Cardiac muscle cell (in vitro differentiated cells and primary cell): Measurements from ENCODE around the gene TREML1. TPM values are rescaled to one million over a fixed set of nuclear protein-coding genes. Genes with fewer than 3 reads are reported as not detected.
A peak's percentile ranks its signal among the peaks of the same experiment; 100 is the strongest.

Source experiments
- DNase-seq, 2 donors: peaks; one replicate each; pipeline versions ENCODE4 v3.0.0 to v3.0.0-alpha.2; 2010 to 2017; ENCODE audit warnings: low read depth in 1 of 2, low spot score in 1 of 2
- H3K27ac ChIP-seq: fragments of 200-600 bp; sonication (generic); 2 replicates; pipeline ENCODE4 v1.5.1; 2016
- H3K27me3 ChIP-seq: fragments of 200-600 bp; sonication (generic); 2 replicates; pipeline ENCODE4 v1.6.0; 2016; ENCODE audit warnings: control low read depth
- H3K36me3 ChIP-seq: fragments of 200-600 bp; sonication (generic); 2 replicates; pipeline ENCODE4 v1.5.1; 2016; ENCODE audit warnings: control low read depth
- H3K4me1 ChIP-seq: fragments of 200-600 bp; sonication (generic); 2 replicates; pipeline ENCODE4 v1.8.1; 2017; ENCODE audit warnings: low read depth, mild to moderate bottlenecking, mixed run types
- H3K4me3 ChIP-seq: fragments of 200-600 bp; sonication (generic); 2 replicates; pipeline ENCODE4 v1.5.1; 2016; ENCODE audit warnings: mild to moderate bottlenecking
- H3K9me3 ChIP-seq: fragments of 200-600 bp; sonication (generic); 2 replicates; pipeline ENCODE4 v1.5.1; 2017; ENCODE audit warnings: low read depth, mild to moderate bottlenecking, control low read depth
- polyA plus RNA-seq: library from polyadenylated mRNA; unstranded; fragments of >200 nt; fragmentation: Nextera tagmentation; extraction: Ambion mirVana; gene quantifications from 2 replicates; pipeline ENCODE4 v1.2.1, GENCODE V29; 2016
- total RNA-seq: library from RNA; depleted of rRNA; stranded (reverse); fragments of >200 nt; gene quantifications from 2 replicates; pipeline ENCODE4 v1.2.3, GENCODE V29; 2016
- TF ChIP-seq, protein P1 (sequence below): IDR thresholded peaks from 2 replicates; pipeline ENCODE4 v1.5.1; 2012; ENCODE audit warnings: low read depth, mild to moderate bottlenecking, low read length

Gene TREML1
- total and polyA plus RNA-seq, 2 experiments from 2014 or later: not detected

DNA sequence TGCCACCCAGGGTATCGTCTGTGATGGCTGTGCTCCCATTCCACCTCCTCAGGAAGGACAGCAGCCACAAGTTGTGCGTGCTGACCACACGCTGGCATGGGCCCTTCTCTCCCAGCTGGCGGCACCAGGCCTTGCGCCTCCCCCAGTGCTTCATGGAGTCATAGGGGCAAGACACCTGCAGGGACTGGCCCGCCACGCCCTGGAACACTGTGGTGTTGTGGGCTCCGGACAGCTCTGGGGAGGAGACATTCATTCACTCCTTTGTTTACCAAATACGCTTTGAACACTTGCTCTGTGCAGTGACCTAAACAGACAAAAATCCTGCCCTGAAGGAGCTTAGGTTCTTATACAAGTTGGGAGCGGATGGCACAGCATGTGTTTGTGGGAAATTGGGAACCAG, 7.2 kb upstream of the TREML1 start:
- no peaks in the 10 kb centered on the region for H3K27me3 ChIP-seq
- no peak overlapping the region for H3K27ac ChIP-seq
- no peak for DNase-seq

DNA sequence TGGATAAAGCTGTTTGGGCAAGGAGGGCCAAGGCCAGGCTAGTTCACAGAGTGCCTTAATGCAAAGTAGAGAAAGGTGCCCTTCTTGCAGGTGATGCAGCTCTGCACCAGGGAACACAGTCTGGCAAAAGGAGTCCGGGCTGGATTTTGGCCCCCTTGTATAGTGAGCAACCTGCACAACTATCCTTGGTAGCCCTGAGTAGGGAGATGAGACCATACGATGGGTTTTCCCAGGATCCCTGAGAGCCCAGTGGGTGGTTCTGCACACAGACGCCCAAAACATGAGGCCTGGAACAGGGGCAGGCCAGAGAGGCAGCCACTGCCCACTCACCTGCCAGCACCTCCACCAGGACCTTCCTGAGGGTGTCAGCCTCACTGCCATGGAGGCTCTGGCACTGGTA, 6.8 kb upstream of the TREML1 start:
- TF ChIP-seq, protein P1, sequence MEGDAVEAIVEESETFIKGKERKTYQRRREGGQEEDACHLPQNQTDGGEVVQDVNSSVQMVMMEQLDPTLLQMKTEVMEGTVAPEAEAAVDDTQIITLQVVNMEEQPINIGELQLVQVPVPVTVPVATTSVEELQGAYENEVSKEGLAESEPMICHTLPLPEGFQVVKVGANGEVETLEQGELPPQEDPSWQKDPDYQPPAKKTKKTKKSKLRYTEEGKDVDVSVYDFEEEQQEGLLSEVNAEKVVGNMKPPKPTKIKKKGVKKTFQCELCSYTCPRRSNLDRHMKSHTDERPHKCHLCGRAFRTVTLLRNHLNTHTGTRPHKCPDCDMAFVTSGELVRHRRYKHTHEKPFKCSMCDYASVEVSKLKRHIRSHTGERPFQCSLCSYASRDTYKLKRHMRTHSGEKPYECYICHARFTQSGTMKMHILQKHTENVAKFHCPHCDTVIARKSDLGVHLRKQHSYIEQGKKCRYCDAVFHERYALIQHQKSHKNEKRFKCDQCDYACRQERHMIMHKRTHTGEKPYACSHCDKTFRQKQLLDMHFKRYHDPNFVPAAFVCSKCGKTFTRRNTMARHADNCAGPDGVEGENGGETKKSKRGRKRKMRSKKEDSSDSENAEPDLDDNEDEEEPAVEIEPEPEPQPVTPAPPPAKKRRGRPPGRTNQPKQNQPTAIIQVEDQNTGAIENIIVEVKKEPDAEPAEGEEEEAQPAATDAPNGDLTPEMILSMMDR: no peak

More for the DNA sequence above, 7.2 kb upstream of the TREML1 start:
- TF ChIP-seq, protein P1: no peak
- Histone ChIP-seq H3K36me3 (no peaks in the 10 kb centered on the region), H3K4me1 (no peaks in the 10 kb centered on the region), H3K4me3 (no peak overlapping the region), H3K9me3 (no peaks in the 10 kb centered on the region)

DNA sequence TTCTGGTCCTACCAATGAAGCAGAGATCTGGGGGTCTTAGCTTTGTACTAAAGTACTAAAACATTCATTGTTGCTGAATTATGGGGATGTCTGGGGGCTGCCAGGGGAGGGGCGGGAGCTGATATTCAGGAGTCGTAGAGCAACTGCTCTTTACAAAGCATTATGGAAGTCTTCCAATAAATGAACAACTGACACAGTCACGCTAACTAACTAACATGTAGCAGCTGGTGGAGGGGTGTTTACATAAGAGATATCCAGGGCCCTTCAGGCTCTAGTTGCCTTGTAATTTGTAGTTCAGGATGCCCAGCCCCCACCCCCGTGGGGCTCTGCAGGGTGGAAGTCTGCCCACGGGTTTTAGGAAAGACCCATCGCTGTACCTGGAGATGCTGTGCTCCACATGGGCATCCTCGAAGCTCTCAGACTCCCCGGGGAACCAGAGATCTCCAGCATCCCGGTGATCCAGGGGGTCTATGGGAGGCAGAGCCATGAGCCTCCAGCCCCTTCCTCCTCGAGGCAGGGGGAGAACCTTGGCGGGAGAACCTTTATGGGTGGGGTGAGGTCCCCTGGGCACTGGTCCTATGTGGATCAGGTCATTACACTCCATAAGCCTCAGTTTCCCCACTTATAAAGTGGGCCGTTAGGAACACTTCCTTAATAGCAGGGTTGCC, 5.4 kb upstream of the TREML1 start:
- no peaks in the 10 kb centered on the region for H3K9me3 ChIP-seq
- no peaks in the 10 kb centered on the region for H3K36me3 ChIP-seq
- no peak overlapping the region for H3K4me3 ChIP-seq
- no peaks in the 10 kb centered on the region for H3K4me1 ChIP-seq
- TF ChIP-seq, protein P1: no peak
- H3K27ac ChIP-seq: no peak overlapping the region
- DNase-seq: peak in 1 of 2 donors; percentile 52
- H3K27me3 ChIP-seq: no peaks in the 10 kb centered on the region

More for the DNA sequence above, 6.8 kb upstream of the TREML1 start:
- H3K27me3 ChIP-seq: no peaks in the 10 kb centered on the region
- DNase-seq: no peak
- H3K36me3 ChIP-seq: no peaks in the 10 kb centered on the region
- no peak overlapping the region for H3K27ac ChIP-seq
- no peak overlapping the region for H3K4me3 ChIP-seq
- H3K4me1 ChIP-seq: no peaks in the 10 kb centered on the region
- no peaks in the 10 kb centered on the region for H3K9me3 ChIP-seq

DNA sequence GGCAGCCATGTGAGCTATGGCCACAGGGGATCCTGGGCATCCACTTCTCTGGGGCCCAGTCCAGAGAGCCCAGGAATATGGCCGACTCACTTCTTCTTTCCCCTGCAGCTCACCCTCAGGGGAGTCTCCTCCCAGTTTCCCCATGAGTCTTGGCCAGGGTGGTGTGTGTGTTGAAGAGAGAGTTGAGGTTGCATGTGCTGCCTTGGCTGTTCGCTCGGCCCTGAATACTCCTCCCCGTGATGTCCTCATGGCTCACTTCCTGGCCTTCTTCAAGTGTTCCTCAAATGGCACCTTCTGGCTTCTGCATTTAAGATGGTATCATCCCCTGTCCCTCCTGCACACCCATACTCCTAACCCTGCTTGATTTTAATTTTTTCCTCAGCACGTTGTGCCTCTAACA, 3.2 kb upstream of the TREML1 start:
- TF ChIP-seq, protein P1: no peak

DNA sequence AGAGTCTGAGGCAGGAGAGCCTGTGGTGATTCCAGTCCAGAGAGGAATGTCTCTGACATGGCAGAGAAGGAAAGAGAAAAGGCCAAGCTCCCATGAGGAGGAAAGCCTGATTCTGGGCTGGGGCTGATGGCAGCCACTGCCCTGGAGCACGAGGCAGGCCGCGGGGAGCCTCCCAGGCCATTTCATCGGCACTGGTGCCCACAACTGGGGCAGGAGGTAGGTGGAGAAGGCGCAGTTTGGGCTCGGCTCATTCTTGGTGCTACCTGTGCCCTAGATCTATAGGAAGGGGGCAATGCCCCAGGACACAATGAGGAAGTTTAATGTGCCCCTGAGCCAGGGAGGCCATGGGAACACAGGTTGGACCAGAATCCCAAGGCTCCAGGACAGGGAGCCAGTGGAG, 2.6 kb upstream of the TREML1 start:
- Histone ChIP-seq H3K4me3 (no peak overlapping the region), H3K27me3 (no peaks in the 10 kb centered on the region), H3K9me3 (no peaks in the 10 kb centered on the region), H3K4me1 (no peaks in the 10 kb centered on the region), H3K27ac (no peak overlapping the region), H3K36me3 (no peaks in the 10 kb centered on the region)
- DNase-seq: no peak
- TF ChIP-seq, protein P1: no peak

More for the DNA sequence above, 3.2 kb upstream of the TREML1 start:
- H3K4me1 ChIP-seq: no peaks in the 10 kb centered on the region
- DNase-seq: no peak
- no peak overlapping the region for H3K27ac ChIP-seq
- no peaks in the 10 kb centered on the region for H3K36me3 ChIP-seq
- H3K9me3 ChIP-seq: no peaks in the 10 kb centered on the region
- no peaks in the 10 kb centered on the region for H3K27me3 ChIP-seq
- H3K4me3 ChIP-seq: no peak overlapping the region
